ENCODE measurements around the gene NEK11.
"Not testable (repeated sequence)": the region's sequence is repeated elsewhere in the genome, so short reads cannot be mapped to it uniquely, and the experiment has no call there.

The NEK11 gene

GRCh38 chr3:131042271-131042985 lies 15.8 kb downstream of the NEK11 start:
- DNase-seq (ENCODE audit: low read depth in 2 of 3, low spot score in 2 of 3): not testable (repeated sequence)

DNA sequence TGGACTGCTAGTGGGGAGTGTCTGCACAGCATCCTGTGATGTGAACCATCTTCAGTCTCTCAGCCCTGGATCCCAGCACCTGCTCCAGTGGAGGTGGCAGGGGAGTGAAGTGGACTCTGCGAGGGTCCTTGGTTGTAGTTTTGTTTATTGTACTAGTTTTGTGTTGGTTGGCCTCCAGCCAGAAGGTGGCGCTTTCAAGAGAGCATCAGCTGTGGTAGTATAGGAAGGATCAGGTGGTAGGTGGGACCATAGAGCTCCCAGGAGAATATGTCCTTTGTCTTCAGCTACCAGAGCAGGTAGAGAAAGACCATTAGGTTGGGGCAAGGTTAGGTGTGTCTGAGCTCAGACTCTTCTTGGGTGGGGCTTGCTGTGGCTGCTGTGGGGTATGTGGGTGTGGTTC lies 20.9 kb downstream of the NEK11 start:
- DNase-seq (ENCODE audit: low read depth in 2 of 3, low spot score in 2 of 3): no peak

DNA sequence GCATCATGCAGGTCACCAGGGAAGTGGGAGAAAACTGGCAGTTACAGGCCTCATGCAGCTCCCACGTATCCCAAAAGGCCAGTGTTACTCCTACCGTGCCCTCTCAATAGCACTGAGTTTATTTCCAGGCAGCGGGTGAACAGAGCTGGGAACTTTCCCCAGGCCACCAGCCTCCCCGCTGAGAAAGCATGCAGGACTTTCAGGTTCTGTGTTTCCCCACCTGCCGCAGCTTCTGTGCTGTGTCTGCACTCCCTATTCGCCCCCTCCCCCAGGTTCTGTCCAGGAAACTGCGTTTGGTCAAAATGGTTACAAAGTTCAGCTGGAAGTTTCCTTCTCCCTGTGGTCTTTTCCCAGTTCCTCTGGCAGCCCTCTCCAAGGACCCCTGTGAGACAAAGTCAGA lies 21.4 kb downstream of the NEK11 start:
- DNase-seq (ENCODE audit: low read depth in 2 of 3, low spot score in 2 of 3): no peak

DNA sequence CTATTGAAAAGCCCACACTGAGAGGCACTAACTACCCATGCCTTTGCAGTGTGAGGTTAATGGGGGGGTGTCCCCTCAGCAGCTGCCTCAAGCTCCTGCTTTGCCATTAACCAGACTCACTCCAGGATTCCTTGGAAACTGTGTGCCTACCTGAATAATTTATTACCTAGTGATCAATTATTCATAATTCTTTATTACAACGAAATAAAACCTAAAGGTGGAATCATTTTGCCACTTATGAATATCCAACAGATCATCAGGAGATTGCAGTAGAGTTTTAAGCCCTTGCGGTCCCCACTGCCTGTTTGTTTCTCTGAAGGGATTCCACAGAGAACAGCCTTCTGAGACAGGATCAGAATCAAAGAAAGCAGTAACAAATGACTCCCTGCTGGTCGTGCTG lies 23.3 kb downstream of the NEK11 start:
- no peak for DNase-seq (ENCODE audit: low read depth in 2 of 3, low spot score in 2 of 3)

GRCh38 chr3:131053043-131053859 lies 26.6 kb downstream of the NEK11 start:
- DNase-seq (ENCODE audit: low read depth in 2 of 3, low spot score in 2 of 3): no peak

- DNase-seq (ENCODE audit: low read depth in 2 of 3, low spot score in 2 of 3): no peak
Measured at GRCh38 chr3:131067983-131068382, 41.3 kb downstream of the NEK11 start.

DNA sequence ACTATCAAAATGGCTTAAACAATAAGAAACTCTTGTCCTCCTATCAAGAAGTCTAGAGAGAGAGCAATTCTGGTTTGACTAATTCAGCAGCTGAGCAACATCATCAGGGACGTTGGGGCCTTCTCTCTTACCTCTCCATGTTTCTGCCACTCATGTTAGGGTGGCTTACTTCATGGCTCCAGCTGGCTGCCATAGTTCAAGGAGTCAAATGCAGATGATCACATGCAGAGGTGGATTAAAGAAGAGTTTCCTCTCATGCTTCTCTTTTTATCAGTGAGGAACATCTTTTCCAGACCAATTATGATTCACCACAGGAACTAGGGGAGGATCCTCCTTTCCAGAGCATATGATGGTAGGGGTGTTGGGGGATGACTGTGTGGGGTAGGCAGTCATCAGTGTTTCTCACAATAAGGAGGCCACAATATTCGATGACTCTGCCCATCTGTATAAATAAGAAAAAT lies 45.5 kb downstream of the NEK11 start:
- DNase-seq (ENCODE audit: low read depth in 2 of 3, low spot score in 2 of 3): no peak

- DNase-seq (ENCODE audit: low read depth in 2 of 3, low spot score in 2 of 3): no peak
Measured at GRCh38 chr3:131072845-131073244, 46.2 kb downstream of the NEK11 start.

DNA sequence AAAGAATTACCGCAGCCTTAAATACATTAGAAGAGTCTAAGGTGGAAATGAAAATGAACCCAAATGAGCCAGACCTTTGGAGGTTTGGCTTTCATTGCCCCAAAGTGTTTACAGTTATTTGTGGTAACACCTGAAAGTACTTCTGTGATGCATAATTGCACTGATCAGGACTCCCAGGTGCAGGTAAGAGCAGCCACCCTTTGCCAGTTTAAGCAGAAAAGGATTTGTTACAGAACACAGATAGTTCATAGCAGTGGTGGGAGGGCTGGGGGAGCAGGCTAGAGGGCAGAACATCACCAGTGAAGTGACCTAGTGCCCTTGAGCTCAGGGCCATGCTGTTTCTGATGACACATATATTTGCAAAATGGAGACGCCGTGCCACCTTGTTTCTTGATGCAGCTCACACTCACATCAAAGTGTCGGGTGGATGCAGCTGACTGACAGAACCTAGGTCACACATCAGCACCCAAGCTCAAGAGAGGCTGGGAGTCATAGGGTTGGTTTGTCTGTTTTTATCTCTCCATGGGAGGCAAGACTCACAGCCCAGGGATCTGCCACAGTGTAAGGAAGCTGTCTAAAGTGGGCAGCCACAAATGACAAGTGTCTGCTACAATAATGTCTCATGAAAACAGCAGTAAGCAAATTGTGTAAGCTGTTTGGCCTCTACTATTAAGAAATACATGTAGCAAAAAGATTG lies 49.1 kb downstream of the NEK11 start:
- DNase-seq (ENCODE audit: low read depth in 2 of 3, low spot score in 2 of 3): no peak

DNA sequence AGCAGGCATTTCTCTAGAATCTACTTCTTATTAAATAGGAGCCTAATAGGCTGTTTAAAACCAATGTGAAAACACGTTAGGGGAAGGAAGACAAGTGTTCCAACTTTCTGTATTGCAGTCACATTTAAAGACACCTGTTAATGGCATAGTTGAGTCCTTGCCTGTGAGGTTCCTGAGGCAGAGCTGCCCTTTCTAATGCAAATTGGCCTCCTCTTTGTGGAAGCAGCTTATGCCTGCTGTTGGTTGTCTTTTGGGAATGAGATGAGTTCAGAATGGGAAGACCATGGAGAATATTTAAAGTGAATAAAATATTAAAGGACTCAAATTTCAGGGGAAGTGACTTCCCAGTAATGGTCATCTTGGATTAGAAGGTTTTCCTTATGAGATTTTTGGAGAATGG lies 51.2 kb downstream of the NEK11 start:
- DNase-seq (ENCODE audit: low read depth in 2 of 3, low spot score in 2 of 3): no peak

GRCh38 chr3:131079086-131079485 lies 52.4 kb downstream of the NEK11 start:
- no peak for DNase-seq (ENCODE audit: low read depth in 2 of 3, low spot score in 2 of 3)

DNA sequence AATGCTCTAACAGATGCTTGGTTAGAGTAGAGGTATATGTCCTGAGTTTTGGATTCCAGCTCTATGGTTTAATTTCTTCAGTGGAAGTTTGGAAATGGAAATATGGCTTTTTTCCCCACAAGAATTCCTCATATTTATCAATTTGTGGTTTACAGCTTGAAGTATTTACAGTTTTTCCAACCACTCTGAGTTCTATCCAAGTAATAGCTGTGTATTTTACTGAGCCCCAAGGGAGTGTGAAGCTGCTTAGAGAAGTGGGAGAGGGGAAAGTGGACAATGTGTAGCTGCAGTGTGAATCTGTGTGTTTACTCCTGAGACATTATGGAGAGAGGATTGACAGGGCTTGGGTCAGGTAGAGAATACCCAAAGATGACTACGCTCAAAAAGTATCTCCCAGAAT lies 54.5 kb downstream of the NEK11 start:
- DNase-seq (ENCODE audit: low read depth in 2 of 3, low spot score in 2 of 3): no peak

DNA sequence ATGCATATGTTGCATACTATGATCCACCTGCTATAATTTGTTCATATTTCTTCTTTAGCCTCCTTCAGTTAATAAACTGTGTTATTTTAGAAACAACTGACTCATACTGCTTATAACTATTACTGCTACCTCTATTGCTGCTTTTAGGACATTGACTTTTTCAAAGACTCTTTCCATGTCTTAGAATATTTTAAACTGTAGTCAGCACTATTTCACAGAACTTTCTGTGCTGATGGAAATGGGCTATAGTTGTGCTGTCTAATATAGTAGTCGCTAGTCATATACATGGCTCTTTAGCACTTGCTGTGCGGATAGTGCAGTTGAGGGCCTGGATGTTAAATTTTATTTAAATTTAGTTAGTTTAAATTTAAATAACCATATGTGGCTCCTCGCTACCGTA lies 55.6 kb downstream of the NEK11 start:
- DNase-seq (ENCODE audit: low read depth in 2 of 3, low spot score in 2 of 3): no peak

DNA sequence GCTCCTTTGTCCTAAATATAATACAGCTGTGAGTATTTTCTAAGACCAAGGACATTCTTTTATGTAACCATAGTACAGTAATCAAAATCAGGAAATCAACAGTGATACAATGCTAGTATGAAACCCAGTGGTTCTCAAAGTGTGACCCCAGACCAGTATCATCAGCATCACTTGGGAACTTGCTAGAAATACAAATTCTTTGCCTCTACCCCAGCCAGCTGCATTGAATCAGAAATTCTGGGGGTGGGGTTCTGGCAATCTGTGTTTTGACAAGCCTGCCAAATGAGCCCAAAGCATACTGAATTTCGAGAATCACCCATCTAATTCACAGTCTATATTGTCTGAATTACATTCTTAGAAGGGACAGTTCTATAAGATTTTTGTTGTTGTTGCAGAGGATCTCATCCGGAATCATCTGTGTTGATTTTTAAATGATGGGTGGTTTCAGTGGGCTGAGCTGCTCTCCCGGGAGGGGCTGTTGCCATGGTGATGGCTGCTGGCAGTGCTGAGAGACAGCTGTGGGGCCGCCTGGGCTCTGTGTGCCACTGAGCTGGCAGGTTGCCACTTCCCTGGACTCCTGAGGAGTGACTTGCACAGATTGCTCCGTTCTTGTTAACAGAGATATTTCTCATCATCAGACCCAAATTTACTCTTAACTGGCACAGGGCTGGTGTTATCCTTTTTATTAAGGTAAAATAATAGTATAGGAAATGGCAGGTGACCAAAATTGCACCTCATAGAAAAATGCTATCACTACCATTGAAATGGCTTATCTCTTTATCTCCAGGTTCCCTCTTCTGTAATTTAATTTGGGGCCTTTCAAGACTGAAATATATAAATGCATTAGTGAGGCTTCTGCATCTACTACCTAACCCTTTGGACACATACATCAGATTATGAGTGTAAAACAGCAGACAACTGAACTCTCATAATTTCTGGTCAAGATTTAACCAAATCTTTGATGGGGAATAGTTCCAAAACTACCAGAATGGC lies 56.5 kb downstream of the NEK11 start:
- DNase-seq (ENCODE audit: low read depth in 2 of 3, low spot score in 2 of 3): no peak

GRCh38 chr3:131091768-131092167 lies 65.1 kb downstream of the NEK11 start:
- no peak for DNase-seq (ENCODE audit: low read depth in 2 of 3, low spot score in 2 of 3)

GRCh38 chr3:131107637-131108433 lies 81.2 kb downstream of the NEK11 start:
- no peak for DNase-seq (ENCODE audit: low read depth in 2 of 3, low spot score in 2 of 3)

- DNase-seq (ENCODE audit: low read depth in 2 of 3, low spot score in 2 of 3): no peak
Measured at GRCh38 chr3:131109156-131109555, 82.5 kb downstream of the NEK11 start.

DNA sequence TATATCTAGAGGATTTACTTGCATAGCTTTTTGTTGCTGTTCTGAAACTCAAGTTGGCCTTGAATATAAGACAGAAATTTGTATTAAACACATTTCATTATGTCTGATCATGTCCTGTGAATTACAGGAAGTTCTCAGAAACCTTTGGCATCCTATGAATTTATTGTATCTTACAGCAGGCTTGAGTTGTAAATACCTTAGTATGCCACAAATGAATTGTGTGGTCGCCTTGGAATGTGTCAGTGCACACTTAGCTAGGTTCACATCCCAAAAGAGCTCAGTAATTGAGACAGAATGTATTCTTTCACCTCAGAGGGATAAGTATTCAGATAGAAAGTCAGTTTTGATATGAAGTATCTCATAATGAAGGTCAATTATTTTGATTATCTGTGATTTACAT lies 83.4 kb downstream of the NEK11 start:
- DNase-seq (ENCODE audit: low read depth in 2 of 3, low spot score in 2 of 3): no peak

DNA sequence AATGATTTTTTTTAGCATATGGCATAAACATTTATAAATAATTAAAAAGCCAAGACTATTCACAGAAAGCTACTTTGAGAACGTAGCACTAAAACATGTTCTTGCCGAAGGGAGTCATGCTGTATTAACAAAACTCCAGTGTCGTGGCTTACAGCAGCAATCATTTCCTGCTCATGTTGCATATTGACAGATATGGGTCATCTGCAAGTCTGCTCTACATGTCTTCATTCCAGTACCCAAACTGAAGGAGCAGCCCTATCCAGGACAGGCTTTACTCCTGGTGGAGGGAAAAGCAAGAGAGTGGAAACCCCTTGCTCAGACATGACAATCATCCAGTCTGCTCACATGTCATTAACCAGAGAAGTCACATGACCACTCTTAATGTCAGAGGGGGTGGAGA lies 87.6 kb downstream of the NEK11 start:
- no peak for DNase-seq (ENCODE audit: low read depth in 2 of 3, low spot score in 2 of 3)

DNA sequence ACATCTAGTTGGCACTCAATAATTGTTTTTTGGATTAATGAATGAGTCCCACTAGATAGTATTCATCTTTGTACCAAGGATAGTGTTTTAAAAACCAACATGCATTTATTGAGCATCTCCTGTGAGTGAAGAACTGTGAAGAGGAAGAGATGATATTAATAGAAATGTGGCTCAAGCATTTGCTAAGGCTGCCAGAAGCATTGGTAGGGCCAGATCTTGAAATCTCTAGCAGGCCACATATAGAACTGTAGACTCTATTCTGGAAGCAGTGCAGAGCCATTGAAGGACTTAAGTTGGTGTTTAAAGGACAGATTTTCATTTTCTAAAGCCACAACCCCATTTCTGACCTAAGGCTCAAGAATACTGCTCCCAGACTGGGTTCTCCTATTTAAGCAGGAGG lies 99.0 kb downstream of the NEK11 start:
- DNase-seq (ENCODE audit: low read depth in 2 of 3, low spot score in 2 of 3): no peak
